GM12878 (cell line): ENCODE data around the gene TNRC6C.
A peak's percentile ranks its signal among the peaks of the same experiment; 100 is the strongest.

Experiments used
- ASH2L ChIP-seq: fragments of 300-600, 200-600 bp; sonication (generic); IDR thresholded peaks from 2 replicates; pipeline ENCODE4 v1.6.1; 2017; ENCODE audit warnings: low read depth, mild to moderate bottlenecking, borderline replicate concordance
- ATF3 ChIP-seq: IDR thresholded peaks from 2 replicates; pipeline ENCODE4 v1.6.1; 2011; ENCODE audit warnings: low read depth, mild to moderate bottlenecking, low read length, moderate library complexity, borderline replicate concordance; ENCODE audit errors: extremely low read depth
- ATF7 ChIP-seq: fragments of 450-650 bp; IDR thresholded peaks from 2 replicates; pipeline ENCODE4 v1.6.1; 2016; ENCODE audit warnings: low read depth, mild to moderate bottlenecking
- CREB1 ChIP-seq: IDR thresholded peaks from 2 replicates; pipeline ENCODE4 v1.6.1; 2012; ENCODE audit warnings: low read depth, mild to moderate bottlenecking, inconsistent platforms
- MTA3 ChIP-seq: IDR thresholded peaks from 2 replicates; pipeline ENCODE4 v1.6.1; 2012; ENCODE audit warnings: low read length, inconsistent platforms, borderline replicate concordance
- MXI1 ChIP-seq: fragments of 150-350 bp; IDR thresholded peaks from 2 replicates; pipeline ENCODE4 v1.6.1; 2011; ENCODE audit warnings: low read depth, mild to moderate bottlenecking, inconsistent platforms, low read length, improper control_type of control experiment
- POLR2A ChIP-seq: IDR thresholded peaks from 2 replicates; pipeline ENCODE4 v1.6.1; 2011; ENCODE audit warnings: low read depth, mild to moderate bottlenecking, low read length
- SP1 ChIP-seq: IDR thresholded peaks from one replicate; pipeline ENCODE4 v1.6.1; 2011; ENCODE audit warnings: low read depth, low read length
- TAF1 ChIP-seq: IDR thresholded peaks from 2 replicates; pipeline ENCODE4 v1.6.1; 2011; ENCODE audit warnings: mild to moderate bottlenecking, low read depth, low read length, borderline replicate concordance
- TF ChIP-seq, protein P1 (sequence below), 3 experiments: IDR thresholded peaks in 2 of 3; conservative IDR thresholded peaks in 1 of 3; 2 replicates each; pipeline ENCODE4 v1.5.1; 2011; ENCODE audit warnings: low read depth in 3 of 3, low read length in 3 of 3, mild to moderate bottlenecking in 3 of 3, control low read depth in 2 of 3, moderate library complexity in 2 of 3, inconsistent platforms in 1 of 3, mixed read lengths in 1 of 3; ENCODE audit not compliant: control insufficient read depth in 2 of 3, insufficient read depth in 1 of 3; ENCODE audit errors: extremely low read depth in 1 of 3
- TF ChIP-seq, protein P2 (sequence below): IDR thresholded peaks from 2 replicates; pipeline ENCODE4 v1.6.1; 2012; ENCODE audit warnings: low read depth, low read length, improper control_type of control experiment
- TF ChIP-seq, protein P3 (sequence below): IDR thresholded peaks from 2 replicates; pipeline ENCODE4 v1.6.1; 2011; ENCODE audit warnings: low read depth, low read length, improper control_type of control experiment, borderline replicate concordance
- TF ChIP-seq, protein P4 (sequence below): fragments of 450-650 bp; formaldehyde crosslinking; IDR thresholded peaks from 2 replicates; pipeline ENCODE4 v1.4.0; 2020; ENCODE audit warnings: mild to moderate bottlenecking, moderate library complexity

- TF ChIP-seq ASH2L (no peak), POLR2A (peak; percentile 77), SP1 (no peak), TAF1 (no peak), MXI1 (no peak), ATF3 (no peak), ATF7 (no peak), MTA3 (no peak), CREB1 (no peak)
- TF ChIP-seq, protein P1, sequence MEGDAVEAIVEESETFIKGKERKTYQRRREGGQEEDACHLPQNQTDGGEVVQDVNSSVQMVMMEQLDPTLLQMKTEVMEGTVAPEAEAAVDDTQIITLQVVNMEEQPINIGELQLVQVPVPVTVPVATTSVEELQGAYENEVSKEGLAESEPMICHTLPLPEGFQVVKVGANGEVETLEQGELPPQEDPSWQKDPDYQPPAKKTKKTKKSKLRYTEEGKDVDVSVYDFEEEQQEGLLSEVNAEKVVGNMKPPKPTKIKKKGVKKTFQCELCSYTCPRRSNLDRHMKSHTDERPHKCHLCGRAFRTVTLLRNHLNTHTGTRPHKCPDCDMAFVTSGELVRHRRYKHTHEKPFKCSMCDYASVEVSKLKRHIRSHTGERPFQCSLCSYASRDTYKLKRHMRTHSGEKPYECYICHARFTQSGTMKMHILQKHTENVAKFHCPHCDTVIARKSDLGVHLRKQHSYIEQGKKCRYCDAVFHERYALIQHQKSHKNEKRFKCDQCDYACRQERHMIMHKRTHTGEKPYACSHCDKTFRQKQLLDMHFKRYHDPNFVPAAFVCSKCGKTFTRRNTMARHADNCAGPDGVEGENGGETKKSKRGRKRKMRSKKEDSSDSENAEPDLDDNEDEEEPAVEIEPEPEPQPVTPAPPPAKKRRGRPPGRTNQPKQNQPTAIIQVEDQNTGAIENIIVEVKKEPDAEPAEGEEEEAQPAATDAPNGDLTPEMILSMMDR (IDR thresholded peaks at IDR 0.05 in 2 of 3, conservative IDR thresholded peaks at IDR 0.05 in 1 of 3; ENCODE audit: control insufficient read depth in 2 of 3, extremely low read depth in 1 of 3, insufficient read depth in 1 of 3, low read depth in 3 of 3, low read length in 3 of 3), result peak; percentile 93 to 99 (median 96); a peak in 5 of 6 replicates
- TF ChIP-seq, protein P2, sequence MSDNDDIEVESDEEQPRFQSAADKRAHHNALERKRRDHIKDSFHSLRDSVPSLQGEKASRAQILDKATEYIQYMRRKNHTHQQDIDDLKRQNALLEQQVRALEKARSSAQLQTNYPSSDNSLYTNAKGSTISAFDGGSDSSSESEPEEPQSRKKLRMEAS, result no peak
- TF ChIP-seq, protein P3, sequence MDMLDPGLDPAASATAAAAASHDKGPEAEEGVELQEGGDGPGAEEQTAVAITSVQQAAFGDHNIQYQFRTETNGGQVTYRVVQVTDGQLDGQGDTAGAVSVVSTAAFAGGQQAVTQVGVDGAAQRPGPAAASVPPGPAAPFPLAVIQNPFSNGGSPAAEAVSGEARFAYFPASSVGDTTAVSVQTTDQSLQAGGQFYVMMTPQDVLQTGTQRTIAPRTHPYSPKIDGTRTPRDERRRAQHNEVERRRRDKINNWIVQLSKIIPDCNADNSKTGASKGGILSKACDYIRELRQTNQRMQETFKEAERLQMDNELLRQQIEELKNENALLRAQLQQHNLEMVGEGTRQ, result no peak
- TF ChIP-seq, protein P4, sequence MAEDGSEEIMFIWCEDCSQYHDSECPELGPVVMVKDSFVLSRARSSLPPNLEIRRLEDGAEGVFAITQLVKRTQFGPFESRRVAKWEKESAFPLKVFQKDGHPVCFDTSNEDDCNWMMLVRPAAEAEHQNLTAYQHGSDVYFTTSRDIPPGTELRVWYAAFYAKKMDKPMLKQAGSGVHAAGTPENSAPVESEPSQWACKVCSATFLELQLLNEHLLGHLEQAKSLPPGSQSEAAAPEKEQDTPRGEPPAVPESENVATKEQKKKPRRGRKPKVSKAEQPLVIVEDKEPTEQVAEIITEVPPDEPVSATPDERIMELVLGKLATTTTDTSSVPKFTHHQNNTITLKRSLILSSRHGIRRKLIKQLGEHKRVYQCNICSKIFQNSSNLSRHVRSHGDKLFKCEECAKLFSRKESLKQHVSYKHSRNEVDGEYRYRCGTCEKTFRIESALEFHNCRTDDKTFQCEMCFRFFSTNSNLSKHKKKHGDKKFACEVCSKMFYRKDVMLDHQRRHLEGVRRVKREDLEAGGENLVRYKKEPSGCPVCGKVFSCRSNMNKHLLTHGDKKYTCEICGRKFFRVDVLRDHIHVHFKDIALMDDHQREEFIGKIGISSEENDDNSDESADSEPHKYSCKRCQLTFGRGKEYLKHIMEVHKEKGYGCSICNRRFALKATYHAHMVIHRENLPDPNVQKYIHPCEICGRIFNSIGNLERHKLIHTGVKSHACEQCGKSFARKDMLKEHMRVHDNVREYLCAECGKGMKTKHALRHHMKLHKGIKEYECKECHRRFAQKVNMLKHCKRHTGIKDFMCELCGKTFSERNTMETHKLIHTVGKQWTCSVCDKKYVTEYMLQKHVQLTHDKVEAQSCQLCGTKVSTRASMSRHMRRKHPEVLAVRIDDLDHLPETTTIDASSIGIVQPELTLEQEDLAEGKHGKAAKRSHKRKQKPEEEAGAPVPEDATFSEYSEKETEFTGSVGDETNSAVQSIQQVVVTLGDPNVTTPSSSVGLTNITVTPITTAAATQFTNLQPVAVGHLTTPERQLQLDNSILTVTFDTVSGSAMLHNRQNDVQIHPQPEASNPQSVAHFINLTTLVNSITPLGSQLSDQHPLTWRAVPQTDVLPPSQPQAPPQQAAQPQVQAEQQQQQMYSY (CRISPR knock-in tag), result no peak
Measured at GRCh38 chr17:78112518-78113471, 154.3 kb downstream of the TNRC6C start.
